NT2/D1 (cell line): ENCODE results near the gene PLEKHG4B.
A peak's percentile ranks its signal among the peaks of the same experiment; 100 is the strongest.

Source experiments
- DNase-seq: peaks from one replicate; pipeline ENCODE4 v3.0.0-alpha.2; 2011; ENCODE audit warnings: low read depth, low spot score
- H3K27me3 ChIP-seq: 2 replicates; pipeline ENCODE4 v1.6.0; 2011; ENCODE audit warnings: mild to moderate bottlenecking; ENCODE audit not compliant: insufficient read length, insufficient read depth
- H3K36me3 ChIP-seq: 2 replicates; pipeline ENCODE4 v1.6.1; 2011; ENCODE audit warnings: mild to moderate bottlenecking, low read length, mixed read lengths; ENCODE audit not compliant: insufficient read depth, insufficient read length
- H3K4me1 ChIP-seq: 2 replicates; pipeline ENCODE4 v1.5.1; 2011; ENCODE audit not compliant: insufficient read depth, insufficient read length
- H3K4me3 ChIP-seq: 2 replicates; pipeline ENCODE4 v1.5.1; 2011; ENCODE audit warnings: low read depth; ENCODE audit not compliant: insufficient read length
- H3K9ac ChIP-seq: 2 replicates; pipeline ENCODE4 v1.6.0; 2011; ENCODE audit warnings: low read depth; ENCODE audit not compliant: insufficient read length
- H3K9me3 ChIP-seq: 2 replicates; pipeline ENCODE4 v1.5.1; 2011; ENCODE audit warnings: mild to moderate bottlenecking, low read length; ENCODE audit not compliant: insufficient read depth
- SUZ12 ChIP-seq: IDR thresholded peaks from 2 replicates; pipeline ENCODE4 v1.6.1; 2011; ENCODE audit not compliant: insufficient read length, insufficient read depth; ENCODE audit errors: extremely low read depth
- YY1 ChIP-seq: IDR thresholded peaks from 2 replicates; pipeline ENCODE4 v1.6.1; 2011; ENCODE audit not compliant: insufficient read length, insufficient read depth
- ZNF274 ChIP-seq: IDR thresholded peaks from 2 replicates; pipeline ENCODE4 v1.6.1; 2011; ENCODE audit warnings: mild to moderate bottlenecking, low read depth, low read length

The PLEKHG4B gene

GRCh38 chr5:119486-120097 lies 27.6 kb downstream of the PLEKHG4B start:
- no peak for DNase-seq
- TF ChIP-seq SUZ12 = no peak
- no peak for TF ChIP-seq ZNF274
- no peak for TF ChIP-seq YY1
- Histone ChIP-seq H3K9ac (no peak overlapping the region), H3K27me3 (no peaks in the 10 kb centered on the region), H3K4me3 (no peak overlapping the region), H3K36me3 (peaks cover 58% of the 10 kb centered on the region), H3K9me3 (peaks cover 41% of the 10 kb centered on the region), H3K4me1 (no peaks in the 10 kb centered on the region)

DNA sequence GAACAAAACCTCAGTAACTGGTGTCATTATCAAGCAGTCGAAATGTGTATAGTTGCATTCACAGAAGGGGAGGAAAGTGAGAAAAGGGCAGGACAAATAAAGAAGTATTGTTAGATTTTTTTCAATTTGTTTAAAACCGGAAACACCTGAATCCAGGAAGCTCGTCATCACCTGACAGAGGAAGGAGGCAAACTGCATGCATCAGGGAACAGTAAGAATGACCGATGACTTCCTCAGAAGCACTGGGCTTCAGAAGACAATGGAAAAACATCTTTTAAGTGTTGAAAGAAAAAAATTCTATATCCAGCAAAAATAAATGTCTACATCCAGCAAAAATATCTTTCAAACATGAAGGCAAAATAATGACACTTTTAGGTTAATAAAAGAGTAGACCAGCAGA lies 29.5 kb downstream of the PLEKHG4B start:
- no peak overlapping the region for H3K4me3 ChIP-seq
- H3K4me1 ChIP-seq = no peaks in the 10 kb centered on the region
- H3K27me3 ChIP-seq = no peaks in the 10 kb centered on the region
- H3K36me3 ChIP-seq = peaks cover 40% of the 10 kb centered on the region
- DNase-seq = no peak
- no peak overlapping the region for H3K9ac ChIP-seq
- peaks cover 47% of the 10 kb centered on the region for H3K9me3 ChIP-seq
- no peak for TF ChIP-seq ZNF274

DNA sequence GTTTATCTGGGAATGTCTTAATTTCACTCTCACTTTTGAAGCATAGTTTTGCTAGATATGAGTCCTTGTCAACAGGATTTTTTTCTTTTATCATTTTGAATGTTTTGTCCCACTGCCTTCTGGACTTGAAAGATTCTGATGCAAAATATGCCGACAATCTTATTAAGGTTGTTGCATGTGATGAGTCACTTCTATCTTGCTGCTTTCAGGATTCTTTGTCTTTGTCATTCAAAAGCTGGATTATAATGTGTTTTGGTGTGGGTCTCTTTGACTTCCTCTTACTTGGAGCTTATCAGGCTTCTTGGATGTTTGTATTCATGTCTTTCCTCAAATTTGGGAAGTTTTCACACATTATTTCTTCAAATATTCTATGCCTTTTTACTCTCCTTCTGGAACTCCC lies 33.8 kb downstream of the PLEKHG4B start:
- Histone ChIP-seq H3K9me3 (peaks cover 37% of the 10 kb centered on the region), H3K4me3 (no peak overlapping the region), H3K9ac (no peak overlapping the region), H3K4me1 (no peaks in the 10 kb centered on the region), H3K36me3 (peaks cover 20% of the 10 kb centered on the region), H3K27me3 (no peaks in the 10 kb centered on the region)
- TF ChIP-seq YY1 (no peak), SUZ12 (no peak), ZNF274 (no peak)
- peak; percentile 15 for DNase-seq

- H3K36me3 ChIP-seq = peaks cover 20% of the 10 kb centered on the region
- TF ChIP-seq YY1 (no peak), SUZ12 (no peak), ZNF274 (no peak)
- H3K27me3 ChIP-seq = no peaks in the 10 kb centered on the region
- H3K4me1 ChIP-seq = no peaks in the 10 kb centered on the region
- no peak for DNase-seq
- H3K9ac ChIP-seq = no peak overlapping the region
- H3K9me3 ChIP-seq = peaks cover 29% of the 10 kb centered on the region
- H3K4me3 ChIP-seq = no peak overlapping the region
Observed at GRCh38 chr5:126806-127205, 34.8 kb downstream of the PLEKHG4B start.

- TF ChIP-seq YY1 = no peak
- no peak for TF ChIP-seq ZNF274
- no peak for TF ChIP-seq SUZ12
- Histone ChIP-seq H3K4me1 (no peaks in the 10 kb centered on the region), H3K27me3 (no peaks in the 10 kb centered on the region), H3K4me3 (no peak overlapping the region), H3K9ac (no peak overlapping the region), H3K9me3 (peaks cover 27% of the 10 kb centered on the region), H3K36me3 (peaks cover 15% of the 10 kb centered on the region)
- DNase-seq = no peak
Observed at GRCh38 chr5:127886-128285, 35.9 kb downstream of the PLEKHG4B start.

GRCh38 chr5:128446-128845 lies 36.5 kb downstream of the PLEKHG4B start:
- no peak overlapping the region for H3K9ac ChIP-seq
- H3K27me3 ChIP-seq = no peaks in the 10 kb centered on the region
- no peak for TF ChIP-seq YY1
- no peak for TF ChIP-seq ZNF274
- TF ChIP-seq SUZ12 = no peak
- H3K36me3 ChIP-seq = peaks cover 15% of the 10 kb centered on the region
- H3K4me3 ChIP-seq = no peak overlapping the region
- peaks cover 27% of the 10 kb centered on the region for H3K9me3 ChIP-seq
- H3K4me1 ChIP-seq = no peaks in the 10 kb centered on the region
- DNase-seq = no peak

GRCh38 chr5:129148-129547 lies 37.2 kb downstream of the PLEKHG4B start:
- Histone ChIP-seq H3K4me1 (no peaks in the 10 kb centered on the region), H3K9me3 (peaks cover 26% of the 10 kb centered on the region), H3K4me3 (no peak overlapping the region), H3K9ac (no peak overlapping the region), H3K36me3 (peaks cover 15% of the 10 kb centered on the region), H3K27me3 (no peaks in the 10 kb centered on the region)
- no peak for DNase-seq
- TF ChIP-seq YY1 = no peak
- no peak for TF ChIP-seq ZNF274
- TF ChIP-seq SUZ12 = no peak

DNA sequence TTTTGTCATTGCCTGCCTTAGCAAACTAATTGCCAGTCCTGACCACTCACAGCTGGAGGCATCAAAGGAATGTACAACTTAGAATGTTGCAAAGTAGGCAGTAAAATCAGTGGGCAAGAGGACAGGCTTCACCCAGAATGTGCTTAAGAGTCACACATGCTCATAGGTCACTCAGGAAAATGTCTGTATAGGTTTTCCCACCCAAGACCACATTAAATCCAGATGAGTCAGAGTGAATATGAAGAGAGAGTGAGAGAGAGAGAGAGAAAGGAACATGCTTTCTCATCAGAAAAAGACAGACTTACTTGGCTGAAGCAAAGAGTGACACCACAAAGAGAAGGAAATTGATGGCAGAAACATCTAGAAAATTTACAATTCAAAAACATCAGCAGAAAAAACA lies 37.9 kb downstream of the PLEKHG4B start:
- peaks cover 20% of the 10 kb centered on the region for H3K9me3 ChIP-seq
- no peaks in the 10 kb centered on the region for H3K27me3 ChIP-seq
- H3K9ac ChIP-seq = no peak overlapping the region
- peaks cover 15% of the 10 kb centered on the region for H3K36me3 ChIP-seq
- TF ChIP-seq ZNF274 (no peak), SUZ12 (no peak), YY1 (no peak)
- DNase-seq = no peak
- H3K4me3 ChIP-seq = no peak overlapping the region
- H3K4me1 ChIP-seq = no peaks in the 10 kb centered on the region
